GM12874 (cell line): Measurements from ENCODE around the gene DCLRE1B.

ENCODE experiments used
- TF ChIP-seq, protein P1 (sequence below): IDR thresholded peaks from 2 replicates; pipeline ENCODE4 v1.5.1; 2011; ENCODE audit warnings: low read depth, mild to moderate bottlenecking, control low read depth, low read length, moderate library complexity; ENCODE audit not compliant: insufficient read depth

DCLRE1B gene

DNA sequence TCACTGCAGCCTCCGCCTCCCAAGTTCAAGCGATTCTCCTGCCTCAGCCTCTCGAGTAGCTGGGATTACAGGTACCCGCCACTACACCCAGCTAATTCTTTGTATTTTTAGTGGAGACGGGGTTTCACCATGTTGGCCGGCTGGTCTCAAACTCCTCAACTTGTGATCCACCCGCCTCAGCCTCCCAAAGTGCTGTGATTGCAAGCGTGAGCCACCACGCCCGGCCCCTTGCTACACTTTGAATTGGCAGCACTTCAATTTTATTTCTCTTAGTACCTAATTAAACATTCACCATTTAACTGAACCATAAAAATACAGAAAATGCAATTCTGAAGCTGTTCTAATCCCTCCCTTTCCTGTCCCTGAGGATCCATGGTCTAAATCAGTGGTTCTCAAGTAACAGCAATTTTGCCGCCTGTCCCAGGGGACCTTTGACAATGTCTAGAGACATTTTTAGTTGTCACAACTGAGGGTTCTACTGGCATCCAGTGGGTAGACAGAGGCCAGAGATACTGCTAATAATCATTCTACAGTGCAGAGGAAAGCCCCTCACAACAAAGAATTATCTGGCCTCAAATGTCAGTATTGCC is 13.4 kb upstream of the DCLRE1B start:
- TF ChIP-seq, protein P1, sequence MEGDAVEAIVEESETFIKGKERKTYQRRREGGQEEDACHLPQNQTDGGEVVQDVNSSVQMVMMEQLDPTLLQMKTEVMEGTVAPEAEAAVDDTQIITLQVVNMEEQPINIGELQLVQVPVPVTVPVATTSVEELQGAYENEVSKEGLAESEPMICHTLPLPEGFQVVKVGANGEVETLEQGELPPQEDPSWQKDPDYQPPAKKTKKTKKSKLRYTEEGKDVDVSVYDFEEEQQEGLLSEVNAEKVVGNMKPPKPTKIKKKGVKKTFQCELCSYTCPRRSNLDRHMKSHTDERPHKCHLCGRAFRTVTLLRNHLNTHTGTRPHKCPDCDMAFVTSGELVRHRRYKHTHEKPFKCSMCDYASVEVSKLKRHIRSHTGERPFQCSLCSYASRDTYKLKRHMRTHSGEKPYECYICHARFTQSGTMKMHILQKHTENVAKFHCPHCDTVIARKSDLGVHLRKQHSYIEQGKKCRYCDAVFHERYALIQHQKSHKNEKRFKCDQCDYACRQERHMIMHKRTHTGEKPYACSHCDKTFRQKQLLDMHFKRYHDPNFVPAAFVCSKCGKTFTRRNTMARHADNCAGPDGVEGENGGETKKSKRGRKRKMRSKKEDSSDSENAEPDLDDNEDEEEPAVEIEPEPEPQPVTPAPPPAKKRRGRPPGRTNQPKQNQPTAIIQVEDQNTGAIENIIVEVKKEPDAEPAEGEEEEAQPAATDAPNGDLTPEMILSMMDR: no peak

DNA sequence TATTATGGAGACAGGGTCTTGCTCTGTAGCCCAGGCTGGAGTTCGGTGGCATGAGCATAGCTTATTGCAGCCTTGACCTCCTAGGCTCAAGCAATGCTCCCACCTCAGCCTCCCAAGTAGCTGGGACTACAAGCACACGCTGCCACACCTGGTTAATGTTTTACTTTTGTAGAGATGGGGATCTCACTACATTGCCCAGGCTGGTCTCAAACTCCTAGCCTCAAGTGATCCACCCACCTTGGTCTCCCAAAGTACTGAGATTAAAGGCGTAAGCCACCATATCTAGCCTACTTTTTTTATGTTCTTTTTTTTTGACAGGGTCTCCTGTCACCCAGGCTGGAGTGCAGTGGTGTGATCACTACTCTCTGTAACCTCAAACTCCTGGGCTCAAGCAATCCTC is 11.9 kb upstream of the DCLRE1B start:
- TF ChIP-seq, protein P1: no peak

DNA sequence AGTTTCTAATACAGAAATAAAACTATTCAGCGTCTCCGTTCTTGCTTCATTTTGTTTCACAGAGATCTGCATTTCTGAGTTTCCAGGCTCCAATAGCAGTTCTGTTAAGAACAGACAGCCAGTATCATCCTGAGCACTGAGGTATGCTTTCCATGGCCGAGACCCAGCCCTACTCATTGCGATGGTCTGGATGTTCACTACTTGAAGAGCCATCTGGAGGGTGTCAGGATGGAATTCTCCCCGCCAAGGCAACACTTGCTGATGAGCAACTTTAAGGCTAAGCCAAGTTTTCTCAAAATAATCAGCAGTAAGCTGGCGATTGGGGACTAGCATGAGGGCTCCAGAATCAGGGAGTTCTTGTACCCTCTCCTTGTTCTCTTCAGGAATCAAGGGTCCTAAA is 10.0 kb upstream of the DCLRE1B start:
- TF ChIP-seq, protein P1: no peak

DNA sequence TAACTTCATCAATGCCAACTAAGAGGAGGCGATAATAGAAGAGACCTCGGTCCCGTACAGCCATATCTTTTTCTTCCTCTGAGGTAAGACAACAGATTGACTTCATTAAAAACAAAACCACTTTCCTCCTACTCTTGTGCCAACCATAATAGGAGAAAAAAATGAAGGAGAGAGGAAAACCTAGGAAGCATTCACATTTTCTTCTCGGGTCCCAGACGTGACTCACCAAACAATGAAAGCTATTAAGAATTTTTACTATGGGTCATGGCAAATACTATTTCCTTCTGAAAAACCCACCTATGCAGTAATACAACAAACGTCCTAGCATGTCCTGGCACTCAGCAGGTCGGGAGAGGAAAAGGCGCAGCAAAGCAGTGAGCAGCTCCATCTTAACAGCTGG is 9.2 kb upstream of the DCLRE1B start:
- TF ChIP-seq, protein P1: no peak

DNA sequence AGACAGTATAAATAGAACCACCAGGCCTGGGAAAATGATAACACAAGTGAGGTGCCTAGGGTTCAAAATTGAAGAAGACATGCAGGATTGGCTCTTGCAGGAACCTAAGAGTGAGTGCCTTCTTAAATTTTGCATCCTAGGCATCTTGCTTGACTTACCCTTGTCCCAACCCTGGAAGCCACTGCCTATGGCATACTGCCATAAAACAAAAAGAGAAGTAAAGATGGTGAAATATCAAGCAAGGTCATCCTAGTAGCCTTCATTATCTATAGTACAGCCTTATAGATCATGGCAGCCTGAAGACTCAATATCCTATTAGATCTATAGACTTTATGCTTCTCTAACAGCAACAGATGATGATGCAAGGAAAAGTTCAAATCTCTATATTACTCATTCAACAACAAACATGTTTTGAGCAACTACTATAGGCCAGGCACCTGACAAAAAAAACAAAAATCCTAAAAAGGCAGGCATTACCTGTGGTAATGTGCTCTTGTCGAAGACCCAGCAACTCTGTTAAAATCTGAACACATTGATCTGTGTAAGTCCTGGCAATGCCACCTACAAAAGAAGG is 6.8 kb upstream of the DCLRE1B start:
- TF ChIP-seq, protein P1: no peak

DNA sequence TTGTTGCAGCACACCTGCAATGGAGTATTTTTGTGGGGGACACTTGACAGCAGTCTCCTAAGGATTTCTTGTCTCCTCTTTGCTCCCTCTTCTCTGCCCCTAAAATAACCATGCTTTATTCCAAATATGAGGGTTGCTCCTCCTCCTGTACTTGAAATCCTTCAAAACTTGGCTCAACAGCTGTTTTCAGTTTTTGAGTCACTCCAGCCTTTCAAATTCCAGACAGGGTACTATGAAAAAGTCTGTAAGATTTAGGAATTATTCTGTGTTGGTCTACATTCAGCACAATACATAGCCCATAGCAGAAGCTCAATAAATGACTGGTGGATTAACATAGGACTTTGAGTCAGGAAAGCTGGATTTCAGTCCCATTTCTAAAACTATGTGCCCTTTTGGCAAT is 6.0 kb upstream of the DCLRE1B start:
- TF ChIP-seq, protein P1: no peak

DNA sequence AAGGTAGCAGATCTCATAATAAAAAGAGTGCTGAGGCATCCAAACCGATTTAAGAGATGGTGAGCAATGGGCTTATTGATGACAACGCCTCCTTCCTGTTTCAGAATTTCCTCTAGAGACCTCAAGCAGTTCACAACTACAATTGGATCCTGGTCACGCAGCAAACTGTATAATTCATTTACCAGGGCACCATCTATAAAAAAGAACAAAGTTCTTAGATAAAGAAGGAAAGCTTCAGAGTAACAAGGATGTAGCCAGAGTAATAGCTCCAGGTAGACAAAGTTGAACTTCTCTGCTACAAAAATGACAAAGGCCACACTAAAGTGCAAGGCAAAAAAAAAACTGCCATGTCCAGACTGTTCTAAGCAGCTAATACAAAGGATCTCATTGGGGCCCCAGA is 3.9 kb upstream of the DCLRE1B start:
- TF ChIP-seq, protein P1: no peak
